ENCODE results near the gene YIPF1. TPM values are rescaled to one million over a fixed set of nuclear protein-coding genes. Genes with fewer than 3 reads are reported as not detected.

YIPF1 gene
- 16.0 TPM for total RNA-seq

DNA sequence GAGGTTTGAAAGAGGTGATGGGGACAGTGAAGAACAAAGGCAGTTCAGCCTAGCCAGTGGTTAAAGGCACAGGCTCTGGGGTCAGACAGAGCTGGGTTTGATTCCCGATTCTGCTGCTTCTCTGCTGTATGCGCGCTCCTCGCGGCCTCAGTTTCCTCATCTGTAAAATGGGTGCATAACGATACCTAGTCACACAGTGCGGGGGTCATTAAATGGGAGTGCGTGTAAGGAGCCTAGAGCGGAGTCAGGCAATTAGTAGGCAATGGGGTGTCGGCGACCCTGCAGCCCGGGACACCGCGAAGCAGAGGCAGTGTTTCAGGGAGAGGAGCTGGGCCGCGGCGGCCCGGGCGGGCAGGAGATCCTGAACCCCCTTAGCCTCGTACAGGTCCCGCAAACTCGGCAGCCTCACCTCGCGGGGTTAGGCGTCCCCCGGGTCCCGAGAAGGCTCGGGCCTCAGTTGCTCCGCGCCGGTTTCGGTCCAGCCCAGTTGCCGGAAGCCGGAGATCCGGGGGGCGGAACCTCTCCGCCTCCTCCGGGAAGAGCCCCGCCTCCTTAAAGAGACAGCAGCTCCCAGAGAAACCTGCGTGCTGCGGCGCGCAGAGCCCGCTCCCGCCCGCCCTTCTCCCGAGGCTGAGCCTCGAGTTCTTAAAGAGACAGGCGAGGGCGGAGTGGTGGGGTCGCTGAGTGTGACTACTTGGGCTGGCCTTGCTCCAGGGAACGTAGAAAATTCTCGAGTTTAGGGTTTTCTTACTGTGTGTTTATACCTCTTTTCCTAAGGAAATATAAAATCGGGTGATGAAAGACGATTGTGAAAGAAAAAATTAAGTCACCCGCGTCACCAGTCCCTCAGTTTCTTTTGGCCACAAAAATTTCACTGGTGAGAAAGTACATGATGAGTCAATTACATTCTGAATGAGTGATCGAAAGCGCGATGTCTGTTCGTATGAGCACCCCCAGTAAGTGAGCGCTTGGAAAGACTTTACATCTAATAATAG is at the start of gene YIPF1:
Gene YIPF1, minus strand, starts transcription at position 494 of the 995 bp plus-strand sequence. CDS start 860 bp downstream, outside the sequence.
- DNase-seq, result peak; percentile 88

DNA sequence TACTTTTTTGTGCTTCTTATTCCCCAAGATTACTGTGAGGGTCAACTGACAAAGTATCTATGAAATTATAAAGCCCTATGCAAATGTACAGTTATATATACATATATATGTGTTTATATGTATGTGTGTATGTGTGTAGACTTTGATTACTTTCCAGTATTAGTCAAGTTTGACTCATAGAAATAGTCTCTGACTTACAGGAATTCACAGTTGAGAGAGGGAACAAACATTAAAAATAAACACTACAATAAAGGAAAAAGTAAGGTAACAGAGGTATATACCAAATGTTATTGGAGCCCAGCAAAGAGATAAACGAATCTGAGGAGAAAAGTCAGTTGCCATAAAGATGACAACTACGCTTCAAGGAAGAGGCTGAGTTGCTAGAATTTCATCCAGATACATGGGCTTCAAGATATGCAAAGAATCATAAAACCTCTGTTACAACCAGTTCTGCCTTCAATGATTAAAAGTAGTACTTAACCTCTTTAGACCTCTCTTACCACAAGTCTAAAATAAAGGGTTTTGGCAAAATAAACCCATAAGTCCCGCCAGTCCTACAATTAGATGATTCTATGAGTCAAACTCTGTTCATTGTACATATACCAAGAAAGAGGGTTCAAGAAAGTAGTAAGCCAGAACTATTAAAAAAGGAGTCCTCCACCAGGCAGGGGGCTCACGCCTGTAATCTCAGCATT is 48.7 kb upstream of the YIPF1 start:
- no peak for DNase-seq

DNA sequence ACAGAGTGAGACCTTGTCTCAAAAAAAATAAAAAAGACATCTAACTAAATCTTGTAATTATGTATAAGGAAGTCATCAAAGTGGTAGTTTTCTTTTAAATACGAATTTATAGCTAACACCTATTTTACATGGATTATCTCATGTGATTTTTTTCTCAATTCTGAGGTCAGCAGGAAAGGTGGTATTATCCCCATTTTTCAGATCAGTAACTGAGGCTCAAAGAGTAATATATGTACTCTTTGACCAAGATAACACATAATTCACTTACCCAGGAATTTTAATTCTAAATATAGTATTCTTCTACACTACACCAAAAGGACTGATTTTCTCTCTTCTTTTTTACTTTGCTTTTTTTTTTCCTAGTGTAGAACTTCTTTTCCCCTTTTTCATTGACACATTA is 46.8 kb upstream of the YIPF1 start:
- no peak for DNase-seq

DNA sequence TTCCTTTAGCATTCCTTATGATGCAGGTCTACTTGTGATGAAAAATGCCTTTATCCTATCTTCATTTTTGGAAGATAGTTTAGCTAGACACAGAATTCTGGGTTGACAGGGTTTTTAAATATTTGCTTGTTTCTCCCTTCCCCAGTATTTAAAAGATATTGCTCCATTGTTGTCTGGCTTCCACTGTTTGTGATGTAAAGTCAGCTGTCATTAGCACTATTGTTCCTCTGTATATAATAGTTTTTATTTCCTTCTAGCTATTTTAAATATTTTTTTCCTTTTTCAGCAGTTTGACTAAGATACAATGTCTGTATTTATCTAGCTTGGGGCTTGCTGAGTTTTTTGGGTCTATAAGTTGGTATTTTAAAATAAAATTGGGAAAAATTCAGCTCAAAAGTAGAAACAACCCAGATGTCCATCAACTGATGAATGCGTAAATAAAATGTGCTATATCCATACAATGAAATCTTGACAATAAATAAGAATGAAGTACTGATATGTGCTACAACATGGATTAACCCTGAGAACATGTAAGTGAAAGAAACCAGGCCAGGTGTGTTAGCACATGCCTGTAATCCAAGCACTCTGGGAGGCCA is 44.7 kb upstream of the YIPF1 start:
- no peak for DNase-seq

DNA sequence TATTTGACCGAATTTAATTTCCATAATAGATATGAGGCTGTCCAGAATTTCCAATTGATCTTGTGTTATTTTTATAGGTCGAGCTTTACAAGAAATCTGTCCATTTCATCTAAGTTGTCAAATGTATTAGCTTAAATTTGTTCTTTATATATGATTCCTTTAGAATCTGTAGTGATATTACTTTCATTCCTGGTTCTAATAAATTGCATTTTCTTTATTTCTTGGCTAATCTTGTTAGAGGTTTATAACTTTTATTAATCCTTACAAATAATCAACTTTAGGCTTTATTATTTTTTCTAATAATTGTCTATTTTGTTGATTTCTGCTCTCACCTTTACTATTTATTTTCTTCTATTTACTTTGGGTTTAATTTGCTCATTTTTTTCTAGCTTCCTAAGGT is 41.9 kb upstream of the YIPF1 start:
- DNase-seq, result no peak

DNA sequence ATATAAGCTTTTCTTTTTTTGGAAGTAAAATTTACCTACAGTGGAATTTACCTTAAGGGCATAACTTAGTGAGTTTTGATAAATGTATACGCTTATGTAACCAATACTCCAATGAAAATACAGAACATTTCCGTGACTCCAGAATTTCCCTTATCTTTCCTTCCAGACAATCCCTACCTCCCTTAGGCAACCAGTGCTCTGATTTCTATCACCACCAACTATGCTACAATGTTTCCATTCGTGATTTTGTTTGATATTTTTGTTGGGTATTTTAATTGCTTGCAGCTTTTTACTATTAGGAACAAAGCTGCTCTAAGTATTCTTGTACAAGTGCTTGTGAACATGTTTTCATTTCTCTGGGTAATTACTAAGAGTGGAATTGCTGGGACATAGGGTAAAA is 41.3 kb upstream of the YIPF1 start:
- DNase-seq, result no peak

DNA sequence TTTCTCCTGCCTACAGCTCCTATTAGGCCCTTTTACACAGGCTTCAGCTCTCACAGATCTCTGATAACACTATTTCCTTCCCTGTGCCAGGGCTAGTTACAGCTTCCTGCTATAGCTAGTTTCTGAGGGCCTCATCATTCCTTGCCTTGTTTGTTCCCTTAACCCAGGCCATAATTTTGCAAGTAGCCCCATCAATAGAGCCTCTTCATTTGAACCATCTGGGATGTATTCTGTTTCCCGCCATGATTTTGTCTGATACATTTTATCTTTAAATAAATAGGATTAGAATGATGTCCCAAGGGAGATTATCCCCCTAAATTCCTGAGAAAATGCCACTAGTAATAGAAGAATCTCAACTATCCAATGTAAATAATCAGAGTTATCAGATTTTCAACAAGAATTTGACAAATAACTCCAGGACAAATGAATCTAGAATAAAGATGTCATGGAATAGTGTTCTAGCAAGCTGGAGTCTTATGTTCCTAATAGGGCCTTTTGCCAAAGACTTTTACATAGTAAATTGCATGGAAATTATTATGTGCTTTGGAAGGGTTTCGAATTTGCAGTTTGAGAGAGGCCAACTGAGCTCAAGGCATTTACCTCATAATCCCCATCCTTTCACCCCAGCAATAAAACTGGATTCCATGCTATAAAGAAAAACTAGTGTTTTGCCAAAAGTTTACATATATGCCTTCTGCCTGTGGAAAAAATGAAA is 39.8 kb upstream of the YIPF1 start:
- peak; percentile 41 for DNase-seq

DNA sequence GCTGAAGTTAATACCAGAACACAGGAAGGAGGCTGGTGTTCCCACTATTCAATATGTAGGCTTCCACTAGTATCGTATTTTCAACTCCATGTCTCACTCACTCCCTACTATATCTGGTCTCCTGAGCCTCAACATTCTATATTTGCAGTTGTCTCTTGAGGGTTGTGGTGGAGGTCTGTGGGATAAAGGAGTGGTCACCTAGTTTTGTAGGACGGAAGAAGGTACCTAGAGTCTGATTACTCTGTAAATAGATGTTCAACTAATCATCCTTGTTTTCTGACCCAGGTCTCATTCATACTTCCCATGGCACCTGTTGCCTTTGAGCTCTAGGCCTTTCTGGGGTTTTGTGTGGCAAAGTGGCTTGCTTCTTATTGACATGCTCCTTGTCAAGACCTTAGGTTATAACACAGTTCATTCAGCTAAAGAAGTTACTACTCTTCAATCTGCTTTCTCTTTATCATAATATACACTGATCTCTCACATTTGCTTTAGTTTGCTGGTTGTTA is 37.8 kb upstream of the YIPF1 start:
- DNase-seq, result no peak

DNA sequence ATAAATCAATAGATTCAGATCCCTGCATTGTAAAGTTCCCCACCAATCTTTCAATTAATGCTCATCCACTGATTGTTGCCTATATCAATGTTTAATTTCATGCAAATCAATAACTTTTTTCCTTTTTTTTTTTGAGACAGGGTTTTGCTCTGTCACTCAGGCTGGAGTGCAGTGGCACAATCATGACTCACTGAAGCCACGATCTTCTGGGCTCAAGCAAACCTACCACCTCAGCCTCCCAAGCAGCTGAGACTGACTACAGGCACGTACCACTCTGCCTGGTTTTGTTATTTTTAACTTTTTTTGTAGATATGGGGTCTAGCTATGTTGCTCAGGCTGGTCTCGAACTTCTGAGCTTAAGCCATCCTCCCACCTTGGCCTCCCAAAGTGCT is 30.1 kb upstream of the YIPF1 start:
- no peak for DNase-seq

DNA sequence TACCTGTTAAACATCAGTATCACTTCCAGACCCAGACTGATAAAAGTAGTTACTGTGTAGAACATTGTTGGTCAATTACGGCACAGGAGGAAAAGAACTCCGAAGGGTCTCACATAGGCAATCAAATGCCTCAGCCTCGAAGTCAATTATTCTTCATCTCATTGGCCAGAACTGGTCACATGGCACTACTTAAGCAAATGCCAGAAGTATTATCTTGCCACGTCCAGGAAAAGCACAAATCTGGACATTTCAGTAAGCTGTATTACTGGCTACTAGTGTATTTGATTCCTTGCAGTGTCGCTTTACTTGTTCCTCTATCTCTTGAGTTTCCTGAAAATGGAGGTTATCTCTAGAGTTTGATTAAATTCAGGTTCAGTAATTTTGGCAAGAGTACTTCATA is 28.7 kb upstream of the YIPF1 start:
- no peak for DNase-seq

DNA sequence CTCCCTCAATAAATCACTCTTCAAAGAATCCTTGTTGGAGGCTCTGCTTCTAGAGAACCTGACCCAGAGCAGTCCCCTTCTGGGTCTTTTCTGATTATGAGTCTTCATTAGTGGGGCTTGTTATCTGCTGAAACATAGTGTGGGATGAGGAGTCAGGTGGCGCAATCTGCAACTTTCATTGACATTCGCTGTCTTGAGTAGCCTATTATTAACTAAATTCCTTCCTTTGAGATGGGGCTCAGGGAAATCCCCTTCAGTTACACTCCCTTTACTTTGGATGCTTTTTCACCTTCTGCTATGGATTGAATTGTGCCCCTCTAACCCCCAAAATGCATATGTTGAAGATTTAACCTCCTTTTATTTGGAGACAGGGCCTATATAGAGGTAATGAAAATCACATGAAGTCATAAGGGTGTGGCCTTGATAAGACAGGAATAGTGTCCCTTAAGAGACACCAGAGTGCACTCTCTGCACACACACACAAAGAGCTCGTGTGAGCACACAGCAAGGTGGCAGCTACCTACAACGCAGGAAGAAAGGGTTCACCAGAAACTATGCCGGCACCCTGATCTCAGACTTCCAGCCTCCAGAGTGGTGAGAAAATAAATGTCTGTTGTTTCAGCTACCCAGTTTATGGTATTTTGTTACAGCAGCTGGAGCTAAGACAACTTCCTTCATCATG is 23.9 kb upstream of the YIPF1 start:
- no peak for DNase-seq

DNA sequence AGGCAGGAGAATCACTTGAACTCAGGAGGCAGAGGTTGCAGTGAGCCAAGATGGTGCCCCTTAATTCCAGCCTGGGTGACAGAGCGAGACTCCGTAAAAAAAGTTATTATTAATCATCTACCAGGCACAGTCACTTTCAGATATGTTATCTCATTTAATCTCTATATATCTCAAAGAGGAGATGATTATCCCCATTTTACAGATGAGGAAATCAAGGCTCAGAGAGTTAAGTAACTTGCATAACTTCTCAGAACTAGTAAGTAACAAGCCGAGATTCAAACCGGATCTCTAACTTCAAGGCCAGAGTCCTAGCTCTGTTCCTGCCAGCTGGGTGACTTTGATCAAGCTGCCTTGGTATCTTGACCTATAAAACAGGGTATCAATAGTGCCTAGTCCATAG is 21.8 kb upstream of the YIPF1 start:
- DNase-seq, result no peak

DNA sequence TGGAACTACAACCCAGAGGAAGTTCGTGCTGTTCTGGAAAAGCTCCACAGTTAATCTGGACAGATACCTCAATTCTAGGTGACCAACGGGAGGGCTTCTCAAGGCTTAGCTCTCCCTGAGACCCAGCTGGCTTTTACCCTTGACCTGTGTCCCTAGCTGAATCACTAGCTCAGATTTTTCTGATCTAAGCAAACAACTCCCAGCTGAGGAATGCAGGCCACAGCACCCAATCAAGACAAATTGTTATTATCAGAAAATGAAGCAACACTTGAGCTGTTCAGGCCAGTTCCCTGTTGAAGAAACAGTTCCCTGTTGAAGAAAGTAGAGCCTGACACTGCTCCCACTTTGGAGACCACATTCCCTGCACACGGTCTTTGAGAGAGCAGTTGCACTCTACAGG is 20.3 kb upstream of the YIPF1 start:
- no peak for DNase-seq

DNA sequence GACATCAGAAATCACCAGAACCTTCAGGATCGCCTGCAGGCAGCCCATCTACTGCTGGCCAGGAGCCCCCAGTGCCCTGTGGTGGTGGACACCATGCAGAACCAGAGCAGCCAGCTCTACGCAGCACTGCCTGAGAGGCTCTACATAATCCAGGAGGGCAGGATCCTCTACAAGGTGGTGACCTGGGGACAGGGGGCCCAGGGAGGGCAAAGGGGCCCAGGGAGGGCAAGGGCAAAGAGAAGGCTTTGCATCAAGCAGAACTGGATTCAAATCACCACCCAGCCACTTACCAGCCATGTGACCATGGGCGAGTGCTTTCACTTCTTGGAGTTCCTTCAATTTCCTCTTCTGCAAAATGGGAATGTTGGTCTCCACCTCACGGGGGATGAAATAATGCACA is 16.5 kb upstream of the YIPF1 start:
- DNase-seq, result no peak

DNA sequence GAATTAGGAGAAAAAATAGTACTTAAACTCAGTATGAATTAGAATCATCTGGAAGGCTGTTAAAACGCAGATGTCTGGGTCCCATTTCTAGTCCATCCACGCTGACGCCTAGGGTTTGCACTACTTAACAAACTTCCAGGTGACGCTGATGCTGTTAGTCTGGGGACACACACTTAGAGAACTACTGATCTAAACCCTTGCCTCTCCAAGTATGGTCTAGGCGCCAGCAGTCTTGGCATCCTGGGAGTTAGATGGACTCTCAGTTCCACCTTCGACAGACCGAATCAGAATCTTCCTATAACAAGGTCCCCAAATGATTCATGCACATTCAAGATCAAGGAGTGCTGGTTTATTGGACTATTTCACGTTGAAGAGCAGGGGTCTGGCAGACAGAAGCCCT is 15.9 kb upstream of the YIPF1 start:
- DNase-seq, result no peak

DNA sequence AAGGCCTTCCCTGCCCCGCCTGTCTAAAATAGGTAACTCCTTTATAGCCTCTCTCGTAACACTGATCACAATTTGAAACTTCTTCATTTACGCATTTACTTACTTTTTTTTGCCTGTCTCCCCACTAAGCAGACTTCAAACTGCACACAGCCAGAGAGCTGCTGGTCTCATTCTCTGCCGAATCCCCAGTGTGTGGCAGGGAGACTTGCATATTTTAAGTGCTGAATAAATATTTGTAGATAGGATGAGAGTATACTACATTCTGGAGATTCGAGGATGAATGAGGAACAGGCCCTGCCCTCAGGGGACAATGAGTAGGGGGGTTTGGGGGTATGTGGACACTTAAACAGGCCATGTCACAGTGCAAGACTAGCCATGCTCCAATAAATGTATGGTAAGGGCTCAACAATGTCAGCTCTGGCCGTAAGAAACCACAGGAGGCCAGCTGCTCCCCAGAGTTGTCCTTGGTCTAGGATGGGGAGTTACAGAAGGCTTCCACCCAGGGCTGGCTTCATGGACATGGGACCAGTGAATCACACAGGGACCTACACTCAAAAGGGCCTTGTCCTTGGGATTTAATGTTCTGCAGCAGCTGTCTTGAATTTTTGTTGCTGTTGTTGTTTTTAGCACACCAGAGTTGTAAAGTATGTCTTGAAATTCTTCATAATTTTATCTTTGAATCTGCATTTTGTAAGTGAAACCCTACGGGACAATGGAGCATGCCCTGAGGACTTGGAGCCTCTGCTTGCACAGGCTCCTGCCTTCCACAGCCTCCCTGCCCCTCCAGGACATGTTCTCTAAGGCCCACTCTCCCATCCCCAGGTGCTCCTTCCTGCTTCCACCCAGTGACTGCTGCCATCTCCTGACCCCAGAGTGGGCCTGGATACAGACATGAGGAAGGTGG is 12.9 kb upstream of the YIPF1 start:
- no peak for DNase-seq

DNA sequence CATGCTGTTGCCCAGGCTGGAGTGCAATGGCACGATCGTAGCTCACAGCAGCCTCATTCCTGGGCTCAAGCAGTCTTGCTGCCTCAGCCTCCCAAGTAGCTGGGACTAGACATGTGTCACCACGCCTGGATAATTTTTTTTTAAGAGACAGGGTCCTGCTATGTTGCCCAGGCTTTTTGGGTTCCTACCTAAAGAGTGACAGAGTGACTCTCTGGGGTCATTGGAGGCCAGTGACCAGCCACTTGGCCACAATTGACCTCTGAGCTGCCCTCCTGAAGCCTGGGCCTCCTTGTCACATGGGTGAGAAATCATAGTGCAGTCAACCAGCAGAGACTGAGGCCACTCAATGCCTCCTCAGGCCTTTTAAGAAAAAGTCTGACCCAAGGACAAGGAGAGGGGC is 10.1 kb upstream of the YIPF1 start:
- DNase-seq, result no peak

DNA sequence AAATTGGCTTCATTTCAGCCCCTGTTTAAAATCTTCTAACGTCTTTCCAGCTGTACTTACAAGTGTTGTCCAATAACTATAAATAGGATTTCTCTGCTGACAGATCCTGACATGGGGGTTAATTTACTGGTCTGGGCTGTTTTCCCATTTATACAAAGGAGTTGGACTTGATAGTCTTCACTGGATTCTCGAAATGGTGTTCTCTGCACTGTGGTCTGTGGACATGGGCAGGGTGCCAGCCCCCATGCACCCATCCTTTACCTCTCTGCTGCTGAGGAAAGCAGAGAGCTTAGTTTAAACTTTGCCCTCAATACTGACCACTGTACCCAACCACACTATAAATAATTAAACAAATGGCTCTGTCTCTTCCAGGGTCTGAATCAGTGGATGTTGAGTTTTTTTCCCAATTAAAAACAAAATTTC is 9.6 kb upstream of the YIPF1 start:
- peak; percentile 56 for DNase-seq

DNA sequence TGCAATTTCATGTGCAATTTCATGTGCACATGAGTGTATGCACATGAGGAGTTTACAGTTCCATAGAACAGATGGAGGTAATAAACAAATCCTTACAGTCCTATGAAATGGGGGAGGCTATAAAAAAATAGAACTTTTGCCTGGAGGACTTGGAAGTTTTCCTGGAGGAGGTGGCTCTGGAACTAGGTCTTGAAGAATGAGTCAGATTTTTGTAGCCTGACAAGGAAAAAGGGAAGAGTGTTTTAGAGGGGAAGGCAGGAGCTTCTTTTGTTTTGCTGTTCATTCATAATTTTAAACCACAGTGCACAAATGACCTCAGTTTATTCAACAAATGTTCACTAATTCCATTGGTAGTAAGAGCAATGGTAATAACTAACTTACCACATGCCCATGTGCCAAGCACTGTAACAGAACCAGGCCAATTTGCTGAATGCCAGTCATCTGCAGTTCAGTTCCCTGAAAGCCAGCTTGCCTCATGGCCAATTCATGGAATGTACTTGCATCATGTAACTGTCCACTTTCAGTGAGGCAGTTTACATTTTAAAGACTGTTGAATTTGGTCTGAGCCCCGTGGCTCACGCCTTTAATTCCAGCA is 7.1 kb upstream of the YIPF1 start:
- peak; percentile 62 for DNase-seq

DNA sequence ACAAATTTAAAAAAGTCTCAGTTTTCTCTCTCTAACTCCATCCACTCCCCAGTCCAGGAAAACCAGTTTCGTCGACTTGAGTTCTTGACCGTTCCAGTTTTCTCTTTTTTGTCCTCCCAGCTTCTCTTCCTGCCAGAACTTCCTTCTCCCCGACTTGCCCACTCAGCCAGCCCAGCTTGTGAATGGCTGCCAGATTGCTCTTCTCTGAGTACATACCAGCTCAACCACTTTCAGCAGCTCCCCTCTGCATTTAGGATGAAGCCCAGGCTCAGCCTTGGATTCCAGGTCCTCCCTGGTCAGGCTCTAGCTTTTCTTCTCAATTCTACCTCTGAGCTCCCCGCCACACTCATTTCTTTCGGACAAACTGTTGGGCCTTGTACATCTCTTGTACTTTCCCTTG is 5.8 kb upstream of the YIPF1 start:
- DNase-seq, result no peak
